Small intestine (tissue), 7 donors: ENCODE measurements around the gene SLC17A7. TPM values are rescaled to one million over a fixed set of nuclear protein-coding genes. Genes with fewer than 3 reads are reported as not detected.
"Not testable (repeated sequence)": the region's sequence is repeated elsewhere in the genome, so short reads cannot be mapped to it uniquely, and the experiment has no call there.

Source experiments
- DNase-seq, 2 donors: peaks; one replicate each; pipeline versions ENCODE4 v3.0.0 to v3.0.0-alpha.2; 2013
- FAIRE-seq: peaks from 2 replicates; lab custom pipeline; 2012; peaks lifted over from hg19 to GRCh38; lab: Jason Lieb, UNC
- H3K27ac ChIP-seq, 3 donors: one replicate each; pipeline ENCODE4 v1.5.1; 2013; ENCODE audit warnings: low read length in 2 of 3, mild to moderate bottlenecking in 2 of 3, control low read depth in 1 of 3, inconsistent platforms in 1 of 3, low read depth in 1 of 3, moderate library complexity in 1 of 3
- H3K27me3 ChIP-seq, 3 donors: one replicate each; pipeline ENCODE4 v1.6.1; 2013; ENCODE audit warnings: low read length in 3 of 3, inconsistent platforms in 1 of 3; ENCODE audit not compliant: control insufficient read depth in 3 of 3, insufficient read depth in 3 of 3
- H3K36me3 ChIP-seq, 3 donors: one replicate each; pipeline ENCODE4 v1.6.1; 2013; ENCODE audit warnings: low read length in 3 of 3, inconsistent platforms in 1 of 3, low read depth in 1 of 3, mild to moderate bottlenecking in 1 of 3, moderate library complexity in 1 of 3; ENCODE audit not compliant: control insufficient read depth in 3 of 3, insufficient read depth in 2 of 3
- H3K4me1 ChIP-seq, 3 donors: one replicate each; pipeline ENCODE4 v1.6.1; 2013; ENCODE audit warnings: low read length in 2 of 3, inconsistent platforms in 1 of 3, low read depth in 1 of 3, mild to moderate bottlenecking in 1 of 3, moderate library complexity in 1 of 3; ENCODE audit not compliant: control insufficient read depth in 3 of 3, insufficient read depth in 2 of 3
- H3K4me3 ChIP-seq, 3 donors: one replicate each; pipeline ENCODE4 v1.5.1; 2013; ENCODE audit warnings: low read length in 3 of 3, control low read depth in 1 of 3, inconsistent platforms in 1 of 3, low read depth in 1 of 3, mild to moderate bottlenecking in 1 of 3, moderate library complexity in 1 of 3
- H3K9me3 ChIP-seq, 2 donors: one replicate each; pipeline ENCODE4 v1.6.1; 2013; ENCODE audit warnings: low read depth in 1 of 2, low read length in 1 of 2; ENCODE audit not compliant: control insufficient read depth in 2 of 2, insufficient read depth in 1 of 2
- WGBS, 3 donors: extraction: QIAGEN DNeasy Blood & Tissue Kit; methylation state at CpG; one replicate each; pipeline ENCODE4 v1.1.7; 2013; 5-methylcytosine and 5-hydroxymethylcytosine counted together
- polyA plus RNA-seq, 4 donors: library from polyadenylated mRNA; stranded (reverse) in 3 of 4; unstranded in 1 of 4; fragments of 200-250 nt in 3 of 4; fragments of 120-200 nt in 1 of 4; gene quantifications; one replicate each; pipeline versions ENCODE4 v1.2.1 to v1.2.3, GENCODE V29; 2013
- donor health status: healthy with polysubstance abuse.
- donor health status: control.
- donor health status: control.
- donor health status: Bipolar disorder and iron deficiency.
- donor health status: healthy.

The SLC17A7 gene
- polyA plus RNA-seq, 4 donors, result 0.09 to 1.1 (median 0.25) TPM

GRCh38 chr19:49463960-49464740 is 22.8 kb upstream of the SLC17A7 start:
- H3K27ac ChIP-seq, result no peak overlapping the region
- H3K27me3 ChIP-seq, result no peaks in the 10 kb centered on the region
- no peaks in the 10 kb centered on the region for H3K4me1 ChIP-seq
- no peak for FAIRE-seq
- H3K4me3 ChIP-seq, result no peak overlapping the region
- H3K9me3 ChIP-seq, result no peaks in the 10 kb centered on the region
- WGBS, 3 donors, result 91 to 94% (median 94%) methylated on average over 34 to 39 of the region's 39 CpGs
- peaks cover 0 to 80% (median 16%) of the 10 kb centered on the region in 3 donors for H3K36me3 ChIP-seq
- DNase-seq, result no peak

- DNase-seq (no peak), FAIRE-seq (no peak)
- Histone ChIP-seq H3K9me3 (no peaks in the 10 kb centered on the region), H3K4me1 (no peaks in the 10 kb centered on the region), H3K4me3 (no peak overlapping the region), H3K36me3 (peaks cover 0 to 80% (median 16%) of the 10 kb centered on the region in 3 donors), H3K27me3 (no peaks in the 10 kb centered on the region), H3K27ac (no peak overlapping the region)
- 87 to 96% (median 88%) methylated on average over 11 to 12 of the region's 12 CpGs for WGBS, 3 donors
Observed at GRCh38 chr19:49462492-49462891, 21.2 kb upstream of the SLC17A7 start.

- H3K9me3 ChIP-seq, result no peaks in the 10 kb centered on the region
- DNase-seq (no peak), FAIRE-seq (no peak)
- no peaks in the 10 kb centered on the region for H3K4me1 ChIP-seq
- no peaks in the 10 kb centered on the region for H3K27me3 ChIP-seq
- 97 to 99% (median 98%) methylated on average over 28 to 37 of the region's 37 CpGs for WGBS, 3 donors
- no peak overlapping the region for H3K27ac ChIP-seq
- no peak overlapping the region for H3K4me3 ChIP-seq
- peaks cover 0 to 81% (median 16%) of the 10 kb centered on the region in 3 donors for H3K36me3 ChIP-seq
Observed at GRCh38 chr19:49461656-49462055, 20.3 kb upstream of the SLC17A7 start.

- H3K27me3 ChIP-seq, H3K27ac ChIP-seq, DNase-seq, H3K9me3 ChIP-seq, FAIRE-seq, H3K4me3 ChIP-seq, H3K4me1 ChIP-seq: not testable (repeated sequence)
- 0% methylated on average over 1 of the region's 1 CpG; no CpG with 5 or more reads in 1 of the 3 donors for WGBS, 3 donors
- H3K36me3 ChIP-seq, result peaks cover 0 to 80% (median 15%) of the 10 kb centered on the region in 3 donors
Observed at GRCh38 chr19:49461130-49461529, 19.8 kb upstream of the SLC17A7 start.

- H3K4me3 ChIP-seq, result no peak overlapping the region
- peaks cover 0 to 2% (median under 1%) of the 10 kb centered on the region in 3 donors for H3K4me1 ChIP-seq
- H3K27ac ChIP-seq, result peak overlapping the region in 1 of 3 donors; percentile 9
- FAIRE-seq (no peak), DNase-seq (no peak)
- H3K27me3 ChIP-seq, result no peaks in the 10 kb centered on the region
- peaks cover 0 to 65% (median 3%) of the 10 kb centered on the region in 3 donors for H3K36me3 ChIP-seq
- 90 to 93% (median 92%) methylated on average over 12 of the region's 12 CpGs for WGBS, 3 donors
- no peaks in the 10 kb centered on the region for H3K9me3 ChIP-seq
Observed at GRCh38 chr19:49459388-49459787, 18.1 kb upstream of the SLC17A7 start.

GRCh38 chr19:49458567-49458903 is 17.2 kb upstream of the SLC17A7 start:
- FAIRE-seq, result no peak
- Histone ChIP-seq H3K4me3 (no peak overlapping the region), H3K27ac (peak overlapping the region; percentile 34 to 77 (median 56)), H3K4me1 (peaks cover 0 to 7% (median 6%) of the 10 kb centered on the region in 3 donors), H3K9me3 (no peaks in the 10 kb centered on the region), H3K27me3 (no peaks in the 10 kb centered on the region), H3K36me3 (peaks cover 0 to 59% (median 2%) of the 10 kb centered on the region in 3 donors)
- DNase-seq, result no peak
- WGBS, 3 donors, result 81 to 88% (median 85%) methylated on average over 5 of the region's 5 CpGs

- FAIRE-seq (no peak), DNase-seq (no peak)
- WGBS, 3 donors, result 66 to 91% (median 89%) methylated on average over 5 of the region's 5 CpGs
- Histone ChIP-seq H3K4me1 (peaks cover 0 to 7% (median 6%) of the 10 kb centered on the region in 3 donors), H3K36me3 (peaks cover 0 to 45% (median 2%) of the 10 kb centered on the region in 3 donors), H3K9me3 (no peaks in the 10 kb centered on the region), H3K27me3 (no peaks in the 10 kb centered on the region), H3K4me3 (peak overlapping the region in 1 of 3 donors; percentile 5), H3K27ac (peak overlapping the region in 2 of 3 donors; percentile 61 to 89)
Observed at GRCh38 chr19:49456326-49456725, 15.0 kb upstream of the SLC17A7 start.

GRCh38 chr19:49455773-49456172 is 14.4 kb upstream of the SLC17A7 start:
- Histone ChIP-seq H3K4me3 (no peak overlapping the region), H3K9me3 (no peaks in the 10 kb centered on the region), H3K4me1 (peaks cover 0 to 7% (median 6%) of the 10 kb centered on the region in 3 donors), H3K36me3 (peaks cover 0 to 43% (median 2%) of the 10 kb centered on the region in 3 donors), H3K27me3 (no peaks in the 10 kb centered on the region), H3K27ac (peak overlapping the region in 2 of 3 donors; percentile 61 to 79)
- 64 to 85% (median 81%) methylated on average over 5 of the region's 5 CpGs for WGBS, 3 donors
- DNase-seq (peak in 1 of 2 donors; percentile 31), FAIRE-seq (no peak)
